GM12865 (cell line): ENCODE results near the gene PLCG1.

Source experiments
- DNase-seq: peaks from one replicate; pipeline ENCODE4 v3.0.0; 2010; ENCODE audit warnings: low read depth
- H3K4me3 ChIP-seq: 2 replicates; pipeline ENCODE4 v1.5.1; 2011; ENCODE audit warnings: mild to moderate bottlenecking, low read depth, low read length, control low read depth
- CTCF ChIP-seq: IDR thresholded peaks from 2 replicates; pipeline ENCODE4 v1.5.1; 2011; ENCODE audit warnings: low read length, control low read depth, low read depth, inconsistent platforms; ENCODE audit not compliant: insufficient read depth; ENCODE audit errors: missing control alignments

The PLCG1 gene

DNA sequence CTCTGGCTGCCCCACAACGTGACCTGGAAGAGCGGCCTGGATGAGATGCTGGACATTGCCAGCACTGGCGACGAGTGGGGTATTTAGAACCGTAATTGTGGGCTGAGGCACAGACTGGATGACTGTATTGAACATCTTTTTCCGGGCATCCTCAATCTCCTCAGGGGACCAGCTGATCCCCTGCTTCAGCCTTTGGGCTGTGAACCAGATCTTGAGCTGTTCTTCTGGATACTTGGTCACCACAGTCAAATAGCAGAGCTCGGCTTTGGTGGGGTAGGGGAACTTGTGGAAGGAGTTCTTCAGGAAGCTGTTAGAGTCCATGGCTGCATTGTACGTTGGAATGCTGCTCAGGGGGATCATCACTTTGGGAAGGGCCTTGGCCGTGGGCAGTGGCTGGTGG lies 66.3 kb downstream of the PLCG1 start:
- DNase-seq = no peak
- no peak for TF ChIP-seq CTCF
- H3K4me3 ChIP-seq = no peak overlapping the region

GRCh38 chr20:41204304-41205265 lies 67.2 kb downstream of the PLCG1 start:
- TF ChIP-seq CTCF = no peak
- DNase-seq = no peak
- no peak overlapping the region for H3K4me3 ChIP-seq

DNA sequence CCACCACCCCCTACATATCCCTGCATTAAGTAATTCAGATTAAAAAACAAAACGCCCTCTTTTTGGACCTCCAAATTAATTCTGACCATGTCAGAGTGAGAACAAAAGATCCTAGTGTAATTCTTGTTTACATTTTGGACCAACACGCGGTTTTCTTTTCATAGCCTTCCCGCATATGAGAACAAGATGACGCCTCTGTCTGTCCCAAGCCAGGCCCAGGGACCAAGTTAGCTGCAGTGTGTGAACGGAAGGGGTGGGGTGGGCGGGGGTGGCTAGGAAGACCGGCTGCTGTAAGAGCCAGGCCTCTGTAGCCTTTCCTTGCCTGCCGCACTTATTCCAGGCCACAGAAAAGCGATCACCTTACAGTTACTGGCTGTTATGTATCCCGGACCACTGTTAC lies 68.0 kb downstream of the PLCG1 start:
- no peak overlapping the region for H3K4me3 ChIP-seq
- no peak for DNase-seq
- no peak for TF ChIP-seq CTCF

DNA sequence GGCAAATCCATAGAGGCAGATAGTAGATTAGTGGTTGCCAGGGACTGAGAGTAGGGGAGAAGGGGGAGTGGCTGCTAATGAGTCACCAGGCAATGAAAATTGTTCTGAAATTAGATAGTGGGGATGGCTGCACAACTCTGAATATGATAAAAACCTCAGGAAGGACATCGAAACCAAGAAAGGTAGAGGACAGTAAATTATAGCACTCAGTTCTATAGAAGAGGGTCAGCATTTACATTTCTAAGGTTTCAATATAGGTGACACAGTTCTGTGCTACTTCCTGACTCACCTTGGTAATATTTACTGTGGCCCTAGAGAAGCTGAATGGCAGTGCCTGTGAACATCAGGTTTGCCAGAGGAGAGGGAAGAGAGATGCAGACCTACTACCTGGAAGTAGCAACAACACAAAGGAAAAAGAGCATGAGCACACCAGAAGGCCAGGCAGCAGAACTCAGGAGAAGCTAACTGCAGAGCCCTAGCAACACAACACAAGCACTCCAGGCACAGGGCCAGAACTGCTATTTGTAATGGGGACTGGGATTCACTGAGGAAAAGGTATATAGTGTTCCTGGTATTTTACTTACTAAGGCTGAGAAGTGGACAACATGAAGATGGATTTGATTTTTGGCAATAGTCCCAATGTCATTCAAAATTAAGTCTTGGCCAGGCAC lies 75.9 kb downstream of the PLCG1 start:
- no peak overlapping the region for H3K4me3 ChIP-seq
- TF ChIP-seq CTCF = no peak
- no peak for DNase-seq

GRCh38 chr20:41214202-41214601 lies 76.9 kb downstream of the PLCG1 start:
- DNase-seq = no peak
- TF ChIP-seq CTCF = no peak
- H3K4me3 ChIP-seq = no peak overlapping the region

DNA sequence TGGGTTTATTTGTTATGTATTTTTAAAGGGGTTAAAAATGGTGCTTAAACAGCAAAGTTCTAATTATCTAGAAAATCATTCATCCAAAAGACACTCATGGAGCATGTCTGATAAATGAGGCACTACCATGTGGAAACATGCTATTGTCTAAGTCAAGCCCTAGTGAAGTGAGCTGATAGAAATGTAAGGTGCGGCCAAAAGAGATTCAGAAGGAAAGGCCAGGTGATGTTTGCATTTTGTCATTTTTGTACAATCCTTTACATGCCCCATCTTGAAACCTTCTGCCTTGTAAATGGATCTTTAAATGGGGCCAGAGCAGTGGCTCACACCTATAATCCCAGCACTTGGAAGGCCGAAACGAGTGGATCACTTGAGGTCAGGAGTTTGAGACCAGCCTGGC lies 77.3 kb downstream of the PLCG1 start:
- DNase-seq = no peak
- no peak overlapping the region for H3K4me3 ChIP-seq
- no peak for TF ChIP-seq CTCF
